GM23338 (cell line): ENCODE measurements around the gene TENM4. TPM values are rescaled to one million over a fixed set of nuclear protein-coding genes. Genes with fewer than 3 reads are reported as not detected.

ENCODE experiments used
- ATAC-seq: fragments of 200-7000 bp; cut with Tn5 transposase; 3 replicates; pipeline ENCODE4 v1.9.1; 2020
- DNase-seq: peaks from one replicate; pipeline ENCODE4 v3.0.0-alpha.2; 2015; ENCODE audit warnings: low spot score
- H2AFZ ChIP-seq: fragments of 200-600 bp; sonication (generic); 2 replicates; pipeline ENCODE4 v1.8.0; 2016; ENCODE audit warnings: antibody characterized with exemption, mild to moderate bottlenecking, moderate library complexity
- H3F3A ChIP-seq: fragments of 200-600 bp; sonication (generic); replicated peaks from 2 replicates; pipeline ENCODE4 v1.8.0; 2017; ENCODE audit warnings: antibody characterized with exemption, mixed run types, low read depth
- H3K27ac ChIP-seq: fragments of 200-600 bp; sonication (generic); 2 replicates; pipeline ENCODE4 v1.6.1; 2016; ENCODE audit warnings: low read depth
- H3K27me3 ChIP-seq: fragments of 200-600 bp; sonication (generic); 2 replicates; pipeline ENCODE4 v1.8.0; 2016; ENCODE audit warnings: mild to moderate bottlenecking, mixed run types, moderate library complexity; ENCODE audit not compliant: insufficient read depth
- H3K36me3 ChIP-seq: fragments of 200-600 bp; sonication (generic); 2 replicates; pipeline ENCODE4 v1.8.0; 2016; ENCODE audit warnings: mild to moderate bottlenecking; ENCODE audit not compliant: insufficient read depth
- H3K4me1 ChIP-seq: fragments of 200-600 bp; sonication (generic); 2 replicates; pipeline ENCODE4 v1.8.0; 2016; ENCODE audit warnings: mild to moderate bottlenecking, moderate library complexity; ENCODE audit not compliant: insufficient read depth
- H3K4me2 ChIP-seq: fragments of 200-600 bp; sonication (generic); 2 replicates; pipeline ENCODE4 v1.7.1; 2017; ENCODE audit warnings: mixed run types
- H3K4me3 ChIP-seq: fragments of 200-600 bp; sonication (generic); 2 replicates; pipeline ENCODE4 v1.6.1; 2016; ENCODE audit warnings: mixed run types
- H3K79me2 ChIP-seq: fragments of 200-600 bp; sonication (generic); replicated peaks from 2 replicates; pipeline ENCODE4 v1.8.0; 2017; ENCODE audit warnings: mild to moderate bottlenecking; ENCODE audit not compliant: insufficient read depth
- H3K9me2 ChIP-seq: fragments of 200-600 bp; sonication (generic); 2 replicates; pipeline ENCODE4 v1.8.0; 2017; ENCODE audit not compliant: insufficient read depth
- H4K20me1 ChIP-seq: fragments of 200-600 bp; sonication (generic); replicated peaks from 2 replicates; pipeline ENCODE4 v1.8.0; 2017; ENCODE audit warnings: mild to moderate bottlenecking; ENCODE audit not compliant: insufficient read depth
- H3K27ac Mint-ChIP-seq: 2 replicates; pipeline ENCODE4 v1.8.0; 2020; ENCODE audit warnings: inconsistent platforms, mild to moderate bottlenecking, moderate library complexity, mixed read lengths
- H3K27me3 Mint-ChIP-seq: 3 replicates; pipeline ENCODE4 v1.8.0; 2022; ENCODE audit warnings: low read depth, mild to moderate bottlenecking, moderate library complexity, mixed read lengths, inconsistent platforms; ENCODE audit not compliant: insufficient read depth, poor library complexity
- H3K36me3 Mint-ChIP-seq: 3 replicates; pipeline ENCODE4 v1.8.0; 2021; ENCODE audit warnings: low read depth, mild to moderate bottlenecking, inconsistent platforms, moderate library complexity, mixed read lengths
- H3K4me1 Mint-ChIP-seq: 3 replicates; pipeline ENCODE4 v1.8.0; 2020; ENCODE audit warnings: mild to moderate bottlenecking, inconsistent platforms, mixed read lengths
- H3K4me3 Mint-ChIP-seq: 3 replicates; pipeline ENCODE4 v1.8.0; 2021; ENCODE audit warnings: moderate library complexity, mild to moderate bottlenecking, inconsistent platforms, mixed read lengths
- H3K9me3 Mint-ChIP-seq: 3 replicates; pipeline ENCODE4 v1.8.0; 2020; ENCODE audit warnings: moderate library complexity, mild to moderate bottlenecking, inconsistent platforms, mixed read lengths
- CREB1 ChIP-seq: fragments of 250-450 bp; sonication (Bioruptor Pico); IDR thresholded peaks from 2 replicates; pipeline ENCODE4 v1.5.0; 2020; ENCODE audit warnings: low read depth, mild to moderate bottlenecking, moderate library complexity
- ETS1 ChIP-seq: IDR thresholded peaks from 2 replicates; pipeline ENCODE4 v1.6.1; 2016; ENCODE audit warnings: antibody characterized with exemption
- EZH2 ChIP-seq: fragments of 200-600 bp; sonication (generic); IDR thresholded peaks from one replicate; pipeline ENCODE4 v1.8.0; 2017; ENCODE audit warnings: antibody characterized with exemption, mild to moderate bottlenecking, low read depth; ENCODE audit not compliant: unreplicated experiment
- EZH2phosphoT487 ChIP-seq: fragments of 200-600 bp; sonication (generic); IDR thresholded peaks from one replicate; pipeline ENCODE4 v1.8.1; 2018; ENCODE audit warnings: antibody characterized with exemption; ENCODE audit not compliant: unreplicated experiment
- JUNB ChIP-seq: IDR thresholded peaks from one replicate; pipeline ENCODE4 v1.6.1; 2016; ENCODE audit warnings: antibody characterized with exemption; ENCODE audit not compliant: unreplicated experiment
- POLR2AphosphoS5 ChIP-seq: IDR thresholded peaks from 2 replicates; pipeline ENCODE4 v1.6.1; 2016; ENCODE audit warnings: antibody characterized with exemption, low read depth
- ZNF114 ChIP-seq: fragments of 250-450 bp; sonication (Bioruptor Pico); IDR thresholded peaks from 2 replicates; pipeline ENCODE4 v1.5.0; 2020; ENCODE audit warnings: mild to moderate bottlenecking, moderate library complexity
- ZNF331 ChIP-seq: fragments of 250-450 bp; sonication (Bioruptor Pico); IDR thresholded peaks from 2 replicates; pipeline ENCODE4 v1.5.0; 2020; ENCODE audit warnings: low read depth, mild to moderate bottlenecking, moderate library complexity
- ZNF462 ChIP-seq: fragments of 250-450 bp; sonication (Bioruptor Pico); IDR thresholded peaks from 2 replicates; pipeline ENCODE4 v1.5.0; 2020; ENCODE audit warnings: mild to moderate bottlenecking, moderate library complexity
- polyA plus RNA-seq: library from polyadenylated mRNA; unstranded; fragments of >200 nt; fragmentation: Nextera tagmentation; extraction: Ambion mirVana; gene quantifications from 2 replicates; pipeline ENCODE4 v1.2.1, GENCODE V29; 2016
- total RNA-seq: library from RNA; depleted of rRNA; stranded (reverse); fragments of >200 nt; shearing (Covaris generic); gene quantifications from 2 replicates; pipeline ENCODE4 v1.2.3, GENCODE V29; 2014
- TF ChIP-seq, protein P1 (sequence below), 2 experiments: fragments of 200-600 bp in 1 of 2; sonication (generic) in 1 of 2; conservative IDR thresholded peaks; 2 replicates each; pipeline versions ENCODE4 v1.5.1 to v1.6.1; 2016 to 2017; ENCODE audit warnings: antibody characterized with exemption in 2 of 2, low read depth in 2 of 2, mild to moderate bottlenecking in 2 of 2, moderate library complexity in 1 of 2

The TENM4 gene
- total and polyA plus RNA-seq, 2 experiments from 2014 or later: 7.3 TPM

DNA sequence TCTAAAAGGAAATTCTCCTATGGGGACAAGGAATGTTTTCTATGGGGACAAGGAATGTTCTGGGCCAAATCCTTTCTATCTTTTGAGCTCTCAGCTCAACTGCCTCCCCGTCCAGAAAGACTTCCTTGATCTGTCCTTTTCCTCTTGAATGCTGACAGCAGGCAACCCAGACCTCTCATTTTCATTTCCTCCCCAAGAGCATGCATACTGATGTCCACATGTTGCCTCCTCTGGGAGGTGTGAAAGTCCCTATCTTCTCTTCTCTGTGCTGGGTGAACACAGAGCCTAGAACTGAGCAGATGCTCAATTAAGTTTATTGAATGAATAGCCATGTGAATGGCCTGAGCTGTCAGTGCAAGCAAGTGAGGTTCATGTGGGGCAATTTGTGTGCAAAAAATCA is 534.3 kb downstream of the TENM4 start:
- Mint-ChIP-seq H3K4me1 (peaks cover 2% of the 10 kb centered on the region; the same call in 1 of the 3 replicates), H3K36me3 (no peaks in the 10 kb centered on the region), H3K27me3 (peaks cover 6% of the 10 kb centered on the region), H3K4me3 (no peak overlapping the region), H3K27ac (no peak overlapping the region), H3K9me3 (no peaks in the 10 kb centered on the region)
- no peaks in the 10 kb centered on the region for H3K9me2 ChIP-seq
- H3K27me3 ChIP-seq: no peaks in the 10 kb centered on the region
- H2AFZ ChIP-seq: no peak overlapping the region
- no peaks in the 10 kb centered on the region for H3K79me2 ChIP-seq
- H4K20me1 ChIP-seq: no peaks in the 10 kb centered on the region
- DNase-seq (no peak), ATAC-seq (no peak)
- no peaks in the 10 kb centered on the region for H3K36me3 ChIP-seq
- no peak for TF ChIP-seq EZH2phosphoT487
- no peak for TF ChIP-seq ZNF462 (CRISPR knock-in tag)
- no peak for TF ChIP-seq ETS1
- no peak overlapping the region for H3K4me3 ChIP-seq
- H3K4me2 ChIP-seq: no peak overlapping the region
- H3K27ac ChIP-seq: no peak overlapping the region
- H3F3A ChIP-seq: no peaks in the 10 kb centered on the region
- H3K4me1 ChIP-seq: no peaks in the 10 kb centered on the region

DNA sequence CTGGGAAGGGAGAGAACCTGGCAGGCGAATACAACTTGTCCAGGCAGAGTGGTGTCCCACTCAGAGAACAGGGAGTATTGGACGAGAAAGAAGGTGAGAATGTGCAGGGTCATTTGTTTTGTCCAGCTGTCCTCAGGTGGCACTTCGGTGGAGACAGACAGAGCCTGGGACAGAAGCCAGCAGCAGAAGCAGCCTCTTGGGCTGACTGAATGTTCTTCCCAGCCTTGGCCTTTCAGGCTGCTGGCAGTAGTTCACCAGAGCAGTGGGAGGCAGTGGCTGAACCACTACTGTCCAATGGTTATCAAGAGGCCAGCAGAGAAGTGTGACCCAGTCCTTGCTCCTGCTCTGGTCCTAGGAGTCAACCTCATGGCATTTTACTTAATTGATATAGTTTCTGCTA is 535.1 kb downstream of the TENM4 start:
- no peak overlapping the region for H3K27ac ChIP-seq
- H3K4me3 ChIP-seq: no peak overlapping the region
- ATAC-seq (no peak), DNase-seq (no peak)
- no peaks in the 10 kb centered on the region for H3K36me3 Mint-ChIP-seq
- no peaks in the 10 kb centered on the region for H3K79me2 ChIP-seq
- no peak overlapping the region for H2AFZ ChIP-seq
- no peak overlapping the region for H3K4me3 Mint-ChIP-seq
- H3K9me2 ChIP-seq: no peaks in the 10 kb centered on the region
- TF ChIP-seq, protein P1, sequence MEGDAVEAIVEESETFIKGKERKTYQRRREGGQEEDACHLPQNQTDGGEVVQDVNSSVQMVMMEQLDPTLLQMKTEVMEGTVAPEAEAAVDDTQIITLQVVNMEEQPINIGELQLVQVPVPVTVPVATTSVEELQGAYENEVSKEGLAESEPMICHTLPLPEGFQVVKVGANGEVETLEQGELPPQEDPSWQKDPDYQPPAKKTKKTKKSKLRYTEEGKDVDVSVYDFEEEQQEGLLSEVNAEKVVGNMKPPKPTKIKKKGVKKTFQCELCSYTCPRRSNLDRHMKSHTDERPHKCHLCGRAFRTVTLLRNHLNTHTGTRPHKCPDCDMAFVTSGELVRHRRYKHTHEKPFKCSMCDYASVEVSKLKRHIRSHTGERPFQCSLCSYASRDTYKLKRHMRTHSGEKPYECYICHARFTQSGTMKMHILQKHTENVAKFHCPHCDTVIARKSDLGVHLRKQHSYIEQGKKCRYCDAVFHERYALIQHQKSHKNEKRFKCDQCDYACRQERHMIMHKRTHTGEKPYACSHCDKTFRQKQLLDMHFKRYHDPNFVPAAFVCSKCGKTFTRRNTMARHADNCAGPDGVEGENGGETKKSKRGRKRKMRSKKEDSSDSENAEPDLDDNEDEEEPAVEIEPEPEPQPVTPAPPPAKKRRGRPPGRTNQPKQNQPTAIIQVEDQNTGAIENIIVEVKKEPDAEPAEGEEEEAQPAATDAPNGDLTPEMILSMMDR (conservative IDR thresholded peaks at IDR 0.05; ENCODE audit: low read depth in 2 of 2): no peak
- TF ChIP-seq ZNF114 (CRISPR knock-in tag) (no peak), JUNB (no peak), EZH2 (no peak), ETS1 (no peak), CREB1 (CRISPR knock-in tag) (no peak), ZNF331 (no peak), POLR2AphosphoS5 (no peak)
- peaks cover 2% of the 10 kb centered on the region; the same call in 1 of the 3 replicates for H3K4me1 Mint-ChIP-seq
- no peaks in the 10 kb centered on the region for H3K9me3 Mint-ChIP-seq
- H3K4me2 ChIP-seq: no peak overlapping the region
- no peaks in the 10 kb centered on the region for H4K20me1 ChIP-seq
- H3K27ac Mint-ChIP-seq: no peak overlapping the region
- peaks cover 4% of the 10 kb centered on the region for H3K27me3 Mint-ChIP-seq
- H3F3A ChIP-seq: no peaks in the 10 kb centered on the region
- H3K36me3 ChIP-seq: no peaks in the 10 kb centered on the region
- H3K4me1 ChIP-seq: no peaks in the 10 kb centered on the region
- no peaks in the 10 kb centered on the region for H3K27me3 ChIP-seq
